ENCODE results near the gene RPS3.

GRCh38 chr11:75389925-75390324, 9.4 kb upstream of the RPS3 start:
- TF ChIP-seq CTCF (IDR thresholded peaks at IDR 0.05) (no peak), POLR2A (IDR thresholded peaks at IDR 0.05) (no peak)
